Kidney (tissue), 14 donors: Measurements from ENCODE around the gene KTN1. TPM values are rescaled to one million over a fixed set of nuclear protein-coding genes. Genes with fewer than 3 reads are reported as not detected.

ENCODE experiments used
- DNase-seq, 5 donors: peaks; one replicate each; pipeline ENCODE4 v3.0.0-alpha.2; 2013 to 2020
- FAIRE-seq: peaks from 2 replicates; lab custom pipeline; 2012; peaks lifted over from hg19 to GRCh38; lab: Jason Lieb, UNC
- H3K27ac ChIP-seq, 2 donors: one replicate each; pipeline ENCODE4 v1.7.0; 2013; ENCODE audit warnings: low read depth in 2 of 2, low read length in 2 of 2, inconsistent platforms in 1 of 2
- H3K27me3 ChIP-seq: one replicate; pipeline ENCODE4 v1.7.1; 2013; ENCODE audit warnings: low read length, inconsistent platforms; ENCODE audit not compliant: control insufficient read depth, insufficient read depth
- H3K36me3 ChIP-seq, 3 donors: one replicate each; pipeline versions ENCODE4 v1.7.0 to v1.7.1; 2013; ENCODE audit warnings: low read length in 3 of 3, control low read depth in 1 of 3, inconsistent platforms in 1 of 3; ENCODE audit not compliant: insufficient read depth in 3 of 3, control insufficient read depth in 2 of 3
- H3K4me1 ChIP-seq, 3 donors: one replicate each; pipeline versions ENCODE4 v1.7.0 to v1.7.1; 2013; ENCODE audit warnings: low read length in 3 of 3, inconsistent platforms in 1 of 3, low read depth in 1 of 3; ENCODE audit not compliant: control insufficient read depth in 2 of 3, insufficient read depth in 2 of 3
- H3K4me3 ChIP-seq, 3 donors: one replicate each; pipeline versions ENCODE4 v1.7.0 to v1.8.1; 2013; ENCODE audit warnings: low read length in 3 of 3, control low read depth in 1 of 3, inconsistent platforms in 1 of 3
- H3K9ac ChIP-seq, 3 donors: one replicate each; pipeline versions ENCODE4 v1.7.0 to v1.7.1; 2013; ENCODE audit warnings: low read length in 3 of 3, control low read depth in 1 of 3, inconsistent platforms in 1 of 3
- H3K9me3 ChIP-seq, 3 donors: one replicate each; pipeline versions ENCODE4 v1.7.0 to v1.7.1; 2013; ENCODE audit warnings: low read length in 3 of 3, control low read depth in 1 of 3, inconsistent platforms in 1 of 3; ENCODE audit not compliant: control insufficient read depth in 2 of 3, insufficient read depth in 1 of 3
- intact Hi-C: fragments of 100-400 bp; cut with DNase I; formaldehyde crosslinking; loops from one replicate; pipeline ENCODE4 v1.11.1; 2022
- polyA plus RNA-seq: library from polyadenylated mRNA; stranded (reverse); fragments of 350-450 nt; fragmentation: Illumina TruSeq; extraction: RNeasy Lipid Tissue Mini Kit (QIAGEN cat#74804); gene quantifications from one replicate; pipeline ENCODE4 v1.2.3, GENCODE V29; 2014; ENCODE audit warnings: low read depth, low replicate concordance; ENCODE audit not compliant: insufficient read depth
- total RNA-seq: library from RNA; stranded (reverse); fragmentation: NEBNext Ultra II Directional; extraction: Animal tissue kit (Norgen Biotek cat#: 25700); gene quantifications from one replicate; pipeline ENCODE4 v1.2.1, GENCODE V29; 2021
- TF ChIP-seq, protein P1 (sequence below): IDR thresholded peaks from 3 replicates; pipeline ENCODE4 v1.5.1; 2012; ENCODE audit warnings: mild to moderate bottlenecking, moderate library complexity, borderline replicate concordance; ENCODE audit not compliant: insufficient read depth; ENCODE audit errors: extremely low read depth
- donor health status: control.
- donor health status: control.
- donor health status: control.
- donor health status: control.
- donor health status: control.
- donor health status: DM: yes; HTN: yes; CAD: no.
- donor health status: Normal renal cell carcinoma (clear cell type).

The KTN1 gene
- total and polyA plus RNA-seq, 2 donors from 2014 or later, result 106 to 155 TPM

GRCh38 chr14:55572578-55572977 lies 7.4 kb upstream of the KTN1 start:
- no peaks in the 10 kb centered on the region for H3K4me1 ChIP-seq
- no peaks in the 10 kb centered on the region for H3K27me3 ChIP-seq
- H3K9me3 ChIP-seq, result no peaks in the 10 kb centered on the region
- H3K4me3 ChIP-seq, result no peak overlapping the region
- no peak overlapping the region for H3K27ac ChIP-seq
- FAIRE-seq (no peak), DNase-seq (no peak)
- no peaks in the 10 kb centered on the region for H3K36me3 ChIP-seq
- TF ChIP-seq, protein P1, sequence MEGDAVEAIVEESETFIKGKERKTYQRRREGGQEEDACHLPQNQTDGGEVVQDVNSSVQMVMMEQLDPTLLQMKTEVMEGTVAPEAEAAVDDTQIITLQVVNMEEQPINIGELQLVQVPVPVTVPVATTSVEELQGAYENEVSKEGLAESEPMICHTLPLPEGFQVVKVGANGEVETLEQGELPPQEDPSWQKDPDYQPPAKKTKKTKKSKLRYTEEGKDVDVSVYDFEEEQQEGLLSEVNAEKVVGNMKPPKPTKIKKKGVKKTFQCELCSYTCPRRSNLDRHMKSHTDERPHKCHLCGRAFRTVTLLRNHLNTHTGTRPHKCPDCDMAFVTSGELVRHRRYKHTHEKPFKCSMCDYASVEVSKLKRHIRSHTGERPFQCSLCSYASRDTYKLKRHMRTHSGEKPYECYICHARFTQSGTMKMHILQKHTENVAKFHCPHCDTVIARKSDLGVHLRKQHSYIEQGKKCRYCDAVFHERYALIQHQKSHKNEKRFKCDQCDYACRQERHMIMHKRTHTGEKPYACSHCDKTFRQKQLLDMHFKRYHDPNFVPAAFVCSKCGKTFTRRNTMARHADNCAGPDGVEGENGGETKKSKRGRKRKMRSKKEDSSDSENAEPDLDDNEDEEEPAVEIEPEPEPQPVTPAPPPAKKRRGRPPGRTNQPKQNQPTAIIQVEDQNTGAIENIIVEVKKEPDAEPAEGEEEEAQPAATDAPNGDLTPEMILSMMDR, result no peak
- no peak overlapping the region for H3K9ac ChIP-seq
- intact Hi-C loops, result no loop called here

DNA sequence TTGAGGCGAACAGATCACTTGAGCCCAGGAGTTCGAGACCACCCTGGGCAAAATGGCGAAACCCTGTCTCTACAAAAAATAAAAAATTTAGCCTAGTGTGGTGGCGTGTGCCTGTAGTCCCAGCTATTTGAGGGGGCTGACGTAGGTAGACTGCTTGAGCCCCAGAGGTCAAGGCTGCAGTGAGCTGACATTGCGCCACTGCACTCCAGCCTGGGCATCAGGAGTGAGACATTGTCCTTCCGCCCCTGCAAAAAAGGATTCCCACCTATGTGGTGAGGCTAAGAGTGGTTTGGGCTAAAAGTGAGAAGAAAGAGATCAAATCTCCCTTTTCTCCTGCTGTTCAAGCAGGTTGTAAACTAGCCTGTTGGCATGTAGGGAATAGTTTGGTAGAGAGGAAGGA lies 5.0 kb upstream of the KTN1 start:
- H3K4me1 ChIP-seq, result no peaks in the 10 kb centered on the region
- no peak overlapping the region for H3K4me3 ChIP-seq
- DNase-seq, result no peak
- intact Hi-C loops, result no loop called here
- no peaks in the 10 kb centered on the region for H3K36me3 ChIP-seq
- no peak overlapping the region for H3K9ac ChIP-seq
- no peak overlapping the region for H3K27ac ChIP-seq
- H3K9me3 ChIP-seq, result no peaks in the 10 kb centered on the region
- H3K27me3 ChIP-seq, result no peaks in the 10 kb centered on the region
- TF ChIP-seq, protein P1, result no peak
- no peak for FAIRE-seq

DNA sequence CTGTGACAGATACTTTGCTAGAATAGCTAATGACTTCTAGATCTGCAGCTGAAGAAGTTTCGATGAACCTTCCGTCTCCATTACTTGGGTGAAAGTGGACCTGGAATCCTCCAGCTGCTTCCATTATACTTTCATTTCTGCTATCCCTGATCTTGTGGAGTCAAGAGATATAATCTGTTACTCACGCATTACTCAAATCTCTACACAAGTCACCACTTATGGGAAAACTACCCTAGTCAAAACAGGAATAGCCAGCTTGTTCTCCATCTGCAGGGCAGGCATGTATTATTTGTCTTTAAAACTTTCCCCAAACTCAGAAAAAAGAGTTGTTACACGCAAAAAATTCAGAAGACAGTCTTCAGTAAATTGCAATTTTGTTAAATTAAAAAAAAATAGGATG lies 2.8 kb upstream of the KTN1 start:
- Histone ChIP-seq H3K9ac (no peak overlapping the region), H3K27ac (no peak overlapping the region), H3K9me3 (no peaks in the 10 kb centered on the region), H3K4me1 (peaks cover 0 to 5% (median 4%) of the 10 kb centered on the region in 3 donors), H3K27me3 (no peaks in the 10 kb centered on the region), H3K4me3 (no peak overlapping the region), H3K36me3 (no peaks in the 10 kb centered on the region)
- DNase-seq, result no peak
- intact Hi-C loops, result no loop called here
- TF ChIP-seq, protein P1, result no peak
- no peak for FAIRE-seq

DNA sequence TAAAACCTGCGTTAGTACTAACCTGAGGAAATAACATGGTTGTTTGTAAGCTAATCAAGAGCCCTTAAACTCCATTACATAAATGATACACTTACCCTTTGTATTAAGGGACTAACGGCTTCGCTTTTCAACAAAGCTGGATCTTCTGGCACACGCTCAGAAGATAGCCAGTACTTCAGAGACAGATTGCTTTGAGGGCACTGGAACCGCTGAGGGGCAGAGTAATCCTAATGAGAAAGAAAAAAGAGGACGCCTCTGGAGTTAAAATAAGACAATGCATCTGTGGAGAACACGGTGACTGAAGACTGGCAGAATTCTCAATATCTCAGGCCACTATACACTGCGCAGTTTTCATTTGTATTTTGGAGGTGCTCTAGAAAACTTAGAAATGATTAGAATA lies 1.5 kb upstream of the KTN1 start:
- Histone ChIP-seq H3K36me3 (no peaks in the 10 kb centered on the region), H3K27ac (no peak overlapping the region), H3K4me3 (peak overlapping the region in 2 of 3 donors; percentile 82 to 92), H3K9me3 (no peaks in the 10 kb centered on the region), H3K9ac (peak overlapping the region in 1 of 3 donors; percentile 72), H3K27me3 (no peaks in the 10 kb centered on the region), H3K4me1 (peaks cover 0 to 10% (median 10%) of the 10 kb centered on the region in 3 donors)
- TF ChIP-seq, protein P1, result no peak
- intact Hi-C loops, result no loop called here
- DNase-seq, result no peak
- FAIRE-seq, result no peak
